Measurements from ENCODE around the gene TDRKH.
A peak's percentile ranks its signal among the peaks of the same experiment; 100 is the strongest.
"Not testable (repeated sequence)": the region's sequence is repeated elsewhere in the genome, so short reads cannot be mapped to it uniquely, and the experiment has no call there.

The TDRKH gene

GRCh38 chr1:151801846-151802245 lies 11.5 kb upstream of the TDRKH start:
- DNase-seq: no peak

GRCh38 chr1:151801310-151801820 lies 11.1 kb upstream of the TDRKH start:
- DNase-seq: no peak

GRCh38 chr1:151800830-151801229 lies 10.5 kb upstream of the TDRKH start:
- no peak for DNase-seq

- no peak for DNase-seq
These were observed 9.1 kb upstream of the TDRKH start for GRCh38 chr1:151799179-151800022.

GRCh38 chr1:151798571-151798970 lies 8.3 kb upstream of the TDRKH start:
- no peak for DNase-seq

GRCh38 chr1:151790940-151791651 lies 796 bp upstream of the TDRKH start:
- DNase-seq: peak; percentile 28 to 31

GRCh38 chr1:151787689-151788088 lies 2.6 kb downstream of the TDRKH start:
- no peak for DNase-seq

GRCh38 chr1:151783796-151784195 lies 6.5 kb downstream of the TDRKH start:
- no peak for DNase-seq

- DNase-seq: no peak
These were observed 7.6 kb downstream of the TDRKH start for GRCh38 chr1:151782741-151783140.

- not testable (repeated sequence) for DNase-seq
These were observed 8.3 kb downstream of the TDRKH start for GRCh38 chr1:151782026-151782425.

GRCh38 chr1:151780736-151781135 lies 9.6 kb downstream of the TDRKH start:
- DNase-seq: not testable (repeated sequence)

GRCh38 chr1:151779852-151780251 lies 10.4 kb downstream of the TDRKH start:
- DNase-seq: no peak

- no peak for DNase-seq
These were observed 13.0 kb downstream of the TDRKH start for GRCh38 chr1:151777317-151777716.

- no peak for DNase-seq
These were observed 13.6 kb downstream of the TDRKH start for GRCh38 chr1:151776665-151777062.

- DNase-seq: no peak
These were observed 14.2 kb downstream of the TDRKH start for GRCh38 chr1:151775894-151776664.

- DNase-seq: no peak
These were observed 15.9 kb downstream of the TDRKH start for GRCh38 chr1:151774256-151774922.

- no peak for DNase-seq
These were observed 16.6 kb downstream of the TDRKH start for GRCh38 chr1:151773702-151774101.

GRCh38 chr1:151769270-151769669 lies 21.0 kb downstream of the TDRKH start:
- not testable (repeated sequence) for DNase-seq

GRCh38 chr1:151768351-151769066 lies 21.8 kb downstream of the TDRKH start:
- not testable (repeated sequence) for DNase-seq

- no peak for DNase-seq
These were observed 26.3 kb downstream of the TDRKH start for GRCh38 chr1:151763990-151764389.

All from activated T-cell treated with anti-CD3 and anti-CD28 coated beads, Interleukin-2, amount 50 U/mL, for 48 hours (primary cell).